ENCODE measurements around the gene DPP6.

The DPP6 gene

DNA sequence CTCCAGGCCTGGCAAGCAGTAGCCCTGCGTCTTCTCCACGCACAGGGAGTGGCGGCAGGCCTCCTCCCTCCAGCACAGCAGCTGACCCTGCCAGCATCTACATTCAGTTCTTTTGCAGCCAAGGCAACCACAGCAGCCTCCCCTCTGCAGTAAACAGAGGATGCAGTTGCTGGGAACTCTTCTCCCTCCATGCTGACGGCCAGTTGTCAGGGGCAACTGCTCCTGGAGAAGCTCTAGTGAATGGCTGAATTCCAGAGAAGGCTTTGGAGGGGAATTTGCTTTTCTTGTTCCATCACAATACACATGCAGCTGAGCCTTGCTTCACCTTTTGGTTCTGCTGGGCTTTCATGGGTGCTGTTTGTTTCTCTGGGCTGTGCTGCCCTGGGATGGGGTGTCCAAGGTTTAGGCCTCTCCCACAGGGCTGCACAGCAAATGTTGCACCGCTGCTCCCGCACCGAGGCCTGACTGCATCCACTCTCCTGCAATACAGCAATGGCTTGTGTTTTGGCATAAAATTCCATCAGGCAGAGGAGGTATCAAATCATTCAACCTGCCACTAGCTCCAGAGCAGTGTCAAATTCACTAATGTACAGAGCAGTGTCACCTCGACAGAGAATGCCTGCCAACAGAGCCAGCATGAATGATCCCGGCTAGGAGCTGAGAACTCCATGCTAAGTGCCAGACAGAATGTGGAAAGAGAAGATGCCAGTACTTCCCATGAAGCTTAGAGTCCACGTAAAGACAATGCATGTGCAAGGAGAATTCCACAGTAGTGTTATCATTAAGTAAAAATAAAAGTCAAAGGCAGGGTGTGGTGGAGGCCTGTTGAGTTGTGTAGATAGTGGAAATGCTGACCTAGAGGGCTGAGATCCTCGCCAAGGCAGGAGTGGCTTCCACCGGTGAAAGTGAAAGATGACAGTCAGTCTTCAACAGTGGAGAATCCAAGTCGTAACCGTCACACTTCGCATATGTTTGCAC lies 399.6 kb downstream of the DPP6 start:
- DNase-seq (ENCODE audit: low read depth), result no peak

- DNase-seq (ENCODE audit: low read depth), result no peak
Measured at GRCh38 chr7:154463794-154464193, 411.6 kb downstream of the DPP6 start.

GRCh38 chr7:154469652-154470051 lies 417.5 kb downstream of the DPP6 start:
- DNase-seq (ENCODE audit: low read depth), result no peak

DNA sequence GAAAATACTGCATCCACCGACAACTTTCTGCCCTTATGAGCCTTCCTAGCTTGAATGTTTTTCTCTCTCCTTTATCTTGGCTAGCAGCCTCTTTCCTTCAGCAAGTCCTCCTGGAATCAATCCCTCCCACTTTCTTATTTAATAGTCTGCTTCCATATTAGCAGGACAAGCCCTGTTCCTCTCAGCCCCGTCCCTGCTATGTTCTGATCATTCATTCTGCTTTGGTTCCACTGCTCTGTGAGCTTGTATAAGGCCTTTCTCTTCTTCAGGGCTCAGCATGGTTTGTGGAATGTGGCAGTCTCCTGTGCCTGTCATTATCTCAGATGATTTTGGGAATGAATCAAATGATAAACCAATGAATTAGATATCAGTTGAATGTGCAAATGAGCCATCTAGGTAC lies 420.1 kb downstream of the DPP6 start:
- DNase-seq (ENCODE audit: low read depth), result no peak

- no peak for DNase-seq (ENCODE audit: low read depth)
Measured at GRCh38 chr7:154473360-154473759, 421.2 kb downstream of the DPP6 start.

DNA sequence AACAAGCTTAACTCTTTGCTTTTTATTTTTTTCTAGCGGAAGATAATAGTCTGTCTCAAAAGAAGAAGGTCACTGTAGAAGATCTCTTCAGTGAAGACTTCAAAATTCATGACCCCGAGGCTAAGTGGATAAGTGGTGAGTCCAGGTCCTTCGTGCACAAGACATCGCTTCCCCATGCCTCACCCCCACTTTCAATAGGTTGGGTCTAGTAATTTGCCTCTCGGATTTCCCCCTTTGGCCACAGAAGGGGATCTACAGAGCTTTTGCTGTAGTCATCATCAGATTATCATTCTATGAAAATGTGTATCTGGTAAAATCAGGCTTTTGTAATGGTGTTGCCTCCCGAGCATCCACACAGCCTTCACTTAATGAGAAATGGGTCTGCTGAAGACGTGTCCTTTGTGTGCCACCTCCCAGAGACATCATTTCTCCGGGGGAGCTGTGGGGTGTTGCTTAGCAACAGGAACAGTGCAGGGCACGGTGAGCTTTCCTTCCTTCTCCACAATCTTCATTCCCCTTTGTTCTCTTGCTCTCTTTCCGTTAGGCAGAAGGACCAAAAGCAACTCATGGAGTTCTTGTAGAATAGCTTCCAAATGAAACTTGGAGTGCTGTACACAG lies 422.8 kb downstream of the DPP6 start:
- no peak for DNase-seq (ENCODE audit: low read depth)

- no peak for DNase-seq (ENCODE audit: low read depth)
Measured at GRCh38 chr7:154475864-154476263, 423.7 kb downstream of the DPP6 start.

GRCh38 chr7:154480817-154481216 lies 428.6 kb downstream of the DPP6 start:
- no peak for DNase-seq (ENCODE audit: low read depth)

DNA sequence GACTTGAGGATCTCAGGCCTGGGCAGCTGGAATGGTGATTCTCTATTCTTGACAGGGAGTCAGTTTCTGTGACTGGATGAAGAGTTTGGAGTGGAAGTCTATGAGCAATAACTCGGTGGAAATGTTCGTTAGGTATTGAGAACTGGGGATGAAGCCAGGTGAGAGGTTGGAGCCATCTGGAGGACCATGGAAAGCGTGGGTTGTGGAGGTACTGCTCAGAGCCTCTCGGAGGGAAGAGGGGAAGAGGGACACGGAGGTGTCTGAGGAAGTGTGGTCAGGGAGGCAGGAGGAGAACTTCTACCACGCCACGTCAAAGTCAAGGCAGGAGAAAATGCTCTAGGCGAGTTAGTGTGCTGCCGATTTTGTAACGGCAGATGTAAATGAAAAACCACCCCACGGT lies 430.7 kb downstream of the DPP6 start:
- no peak for DNase-seq (ENCODE audit: low read depth)

DNA sequence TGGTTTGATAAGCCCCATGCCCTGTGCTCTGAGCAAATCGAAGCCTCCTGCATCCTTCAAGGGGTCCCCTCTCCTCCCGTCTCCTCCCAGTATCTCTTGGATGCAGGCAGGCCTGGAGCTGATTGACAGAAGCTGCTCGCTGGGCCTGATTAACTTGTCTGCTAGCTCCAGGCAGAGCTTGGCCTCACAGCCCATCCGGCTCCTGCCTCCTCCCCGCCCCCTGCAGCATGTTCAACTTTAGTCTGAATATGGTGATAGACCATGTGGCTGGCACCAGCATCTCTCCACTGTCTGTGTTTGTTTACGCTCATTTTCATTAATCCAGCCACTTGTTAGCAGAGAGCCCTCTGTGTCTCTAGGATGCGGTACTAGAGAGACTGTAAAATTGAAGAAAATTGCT lies 432.2 kb downstream of the DPP6 start:
- no peak for DNase-seq (ENCODE audit: low read depth)

DNA sequence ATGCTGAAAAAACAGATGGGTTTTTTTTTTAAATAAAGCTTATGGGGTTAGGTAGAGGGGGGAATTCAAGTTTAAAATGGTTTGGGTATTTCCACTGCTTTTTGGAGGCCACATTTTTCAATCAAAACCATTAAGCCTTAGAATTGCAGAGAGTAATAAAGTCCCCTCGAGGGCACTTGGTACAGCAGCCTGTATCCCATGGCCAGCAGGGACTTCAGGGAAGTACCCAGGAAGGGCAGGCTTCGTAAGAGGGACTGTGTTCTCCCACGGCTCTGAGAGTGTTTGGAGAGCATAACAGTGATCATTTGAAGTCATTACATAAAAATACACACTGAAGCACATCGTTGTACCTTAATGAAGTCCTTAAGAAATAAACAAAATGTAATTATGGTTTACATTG lies 432.7 kb downstream of the DPP6 start:
- DNase-seq (ENCODE audit: low read depth), result no peak

DNA sequence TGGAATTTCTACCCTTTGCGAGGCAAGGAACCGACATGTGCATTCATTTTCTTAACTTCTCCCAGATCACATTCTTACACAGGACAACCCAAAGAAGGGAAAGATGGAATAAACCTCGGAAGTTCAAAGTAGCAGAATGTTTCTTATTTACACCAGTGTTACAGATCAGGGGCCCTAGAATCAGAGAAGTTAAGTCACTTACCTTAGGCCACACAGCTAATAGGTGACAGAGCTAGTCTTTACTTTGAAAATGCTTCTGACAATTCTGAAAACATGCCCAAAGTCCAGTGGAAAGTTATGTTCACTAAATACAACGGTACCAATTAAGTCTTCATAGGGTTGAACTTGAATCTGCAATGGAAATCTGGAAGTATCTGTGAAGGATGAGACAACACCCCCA lies 437.7 kb downstream of the DPP6 start:
- no peak for DNase-seq (ENCODE audit: low read depth)

GRCh38 chr7:154493594-154493993 lies 441.4 kb downstream of the DPP6 start:
- DNase-seq (ENCODE audit: low read depth), result no peak

- no peak for DNase-seq (ENCODE audit: low read depth)
Measured at GRCh38 chr7:154497751-154498150, 445.6 kb downstream of the DPP6 start.

- DNase-seq (ENCODE audit: low read depth), result no peak
Measured at GRCh38 chr7:154503962-154504550, 451.9 kb downstream of the DPP6 start.

DNA sequence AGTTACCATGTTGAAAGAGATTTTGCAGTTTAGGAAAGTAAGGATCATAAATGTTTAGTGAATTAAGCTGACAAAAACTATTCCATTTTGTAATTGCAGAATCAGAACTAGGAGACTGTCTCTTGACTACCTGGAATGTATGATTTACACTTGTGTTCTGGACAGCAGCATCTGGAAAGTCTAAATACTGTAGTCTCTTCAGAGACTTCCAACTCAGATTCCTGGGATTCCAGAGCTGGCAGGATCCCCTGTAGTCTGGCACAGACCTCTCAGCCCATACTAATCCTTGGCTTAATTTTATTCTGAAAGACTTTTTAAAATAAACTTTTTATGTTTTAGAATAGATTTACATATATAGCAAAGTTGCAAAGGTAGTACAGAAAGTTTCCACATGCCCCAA lies 452.7 kb downstream of the DPP6 start:
- DNase-seq (ENCODE audit: low read depth), result no peak

DNA sequence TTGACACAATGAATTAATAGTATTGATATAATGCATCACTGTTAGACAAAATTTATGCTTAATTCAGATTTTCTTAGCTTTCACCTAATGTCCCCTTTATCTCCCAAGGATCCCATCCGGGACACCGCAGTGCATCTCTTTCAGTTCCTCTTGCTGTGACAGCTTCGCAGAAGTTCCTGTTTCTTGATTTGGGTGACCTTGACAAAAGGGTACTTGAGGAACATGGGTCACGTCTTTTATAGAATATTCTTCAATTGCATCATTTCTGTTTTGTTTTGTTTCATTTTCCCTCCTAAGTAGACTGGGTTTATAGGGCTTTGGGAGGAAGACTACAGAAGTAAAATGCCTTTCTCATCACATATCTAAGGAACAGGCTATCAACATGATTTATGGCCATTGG lies 453.2 kb downstream of the DPP6 start:
- DNase-seq (ENCODE audit: low read depth), result no peak

- DNase-seq (ENCODE audit: low read depth), result no peak
Measured at GRCh38 chr7:154509192-154509591, 457.0 kb downstream of the DPP6 start.

DNA sequence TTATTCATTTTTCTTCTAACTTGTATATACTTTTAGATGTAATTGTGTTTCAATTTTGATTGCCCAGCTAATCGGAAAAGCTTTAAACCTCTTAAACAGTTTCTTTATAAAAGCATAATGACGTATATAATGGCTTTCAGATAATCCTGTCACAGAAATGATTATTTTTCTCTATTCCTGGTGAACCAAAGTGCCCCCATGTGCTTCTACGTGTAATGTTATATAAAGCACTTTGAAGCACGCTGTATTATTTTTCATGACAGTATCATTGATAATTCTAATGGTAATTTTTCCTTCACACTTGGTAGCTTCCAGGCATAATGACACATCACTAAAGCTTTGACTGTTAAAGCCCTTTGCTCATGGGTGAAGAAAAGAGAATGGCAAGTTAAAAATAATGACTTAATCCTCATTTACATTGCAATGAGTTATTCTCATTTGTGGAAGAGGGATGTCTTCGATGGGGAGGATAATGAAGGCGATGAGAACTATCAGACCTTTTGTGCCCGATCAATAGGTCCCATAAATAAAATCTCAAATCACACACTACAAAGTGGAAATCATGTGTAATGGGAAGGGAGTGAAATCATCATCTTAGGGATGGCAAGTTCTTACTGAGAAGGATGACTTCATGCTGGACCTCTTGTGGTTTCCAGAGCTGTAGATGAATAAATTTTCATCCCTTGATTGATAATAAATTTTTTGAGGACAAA lies 460.1 kb downstream of the DPP6 start:
- no peak for DNase-seq (ENCODE audit: low read depth)

GRCh38 chr7:154517768-154518167 lies 465.6 kb downstream of the DPP6 start:
- DNase-seq (ENCODE audit: low read depth), result no peak

GRCh38 chr7:154519229-154519628 lies 467.0 kb downstream of the DPP6 start:
- DNase-seq (ENCODE audit: low read depth), result no peak

GRCh38 chr7:154530136-154530535 lies 477.9 kb downstream of the DPP6 start:
- no peak for DNase-seq (ENCODE audit: low read depth)

DNA sequence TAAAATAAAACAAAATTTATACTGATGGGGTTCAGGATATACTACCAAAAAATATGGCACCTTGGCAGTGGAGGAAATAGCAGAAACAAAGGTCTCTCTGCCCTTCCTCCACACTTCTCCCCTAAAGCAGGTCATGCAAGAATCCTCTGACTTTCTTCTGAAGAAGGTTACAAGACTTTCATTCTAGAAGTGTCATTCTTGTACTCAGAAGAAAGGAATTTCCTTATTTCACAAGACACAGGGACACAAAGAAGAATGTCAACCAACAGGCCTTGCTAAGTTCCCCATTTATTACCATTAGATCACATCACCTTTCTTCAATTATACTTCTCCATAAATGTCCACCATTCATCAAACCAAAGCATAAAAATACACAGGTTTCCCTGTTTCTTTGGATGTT lies 480.6 kb downstream of the DPP6 start:
- no peak for DNase-seq (ENCODE audit: low read depth)
